NB4 (cell line): ENCODE measurements around the gene RPL41.

Experiments used
- POLR2A ChIP-seq: IDR thresholded peaks from 2 replicates; pipeline ENCODE4 v1.6.1; 2011; ENCODE audit warnings: mild to moderate bottlenecking; ENCODE audit not compliant: insufficient read length; ENCODE audit errors: extremely low read depth
- TF ChIP-seq, protein P1 (sequence below): IDR thresholded peaks from one replicate; pipeline ENCODE4 v1.5.1; 2012; ENCODE audit warnings: low read depth, low read length

DNA sequence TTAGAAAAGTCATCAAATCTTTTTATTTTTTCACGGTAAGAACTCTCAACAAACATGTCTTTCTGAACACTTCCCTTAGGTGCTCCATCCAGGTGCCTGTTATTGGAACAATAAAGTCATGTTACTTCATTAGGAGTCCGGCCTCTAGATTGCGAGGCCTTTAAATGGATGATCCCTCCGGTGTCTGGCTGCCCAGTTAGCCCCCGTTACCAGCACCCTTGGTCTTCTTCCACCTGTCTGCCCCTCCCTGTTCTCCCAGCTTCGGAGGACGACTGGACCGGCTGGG, 12.7 kb upstream of the RPL41 start:
- TF ChIP-seq, protein P1, sequence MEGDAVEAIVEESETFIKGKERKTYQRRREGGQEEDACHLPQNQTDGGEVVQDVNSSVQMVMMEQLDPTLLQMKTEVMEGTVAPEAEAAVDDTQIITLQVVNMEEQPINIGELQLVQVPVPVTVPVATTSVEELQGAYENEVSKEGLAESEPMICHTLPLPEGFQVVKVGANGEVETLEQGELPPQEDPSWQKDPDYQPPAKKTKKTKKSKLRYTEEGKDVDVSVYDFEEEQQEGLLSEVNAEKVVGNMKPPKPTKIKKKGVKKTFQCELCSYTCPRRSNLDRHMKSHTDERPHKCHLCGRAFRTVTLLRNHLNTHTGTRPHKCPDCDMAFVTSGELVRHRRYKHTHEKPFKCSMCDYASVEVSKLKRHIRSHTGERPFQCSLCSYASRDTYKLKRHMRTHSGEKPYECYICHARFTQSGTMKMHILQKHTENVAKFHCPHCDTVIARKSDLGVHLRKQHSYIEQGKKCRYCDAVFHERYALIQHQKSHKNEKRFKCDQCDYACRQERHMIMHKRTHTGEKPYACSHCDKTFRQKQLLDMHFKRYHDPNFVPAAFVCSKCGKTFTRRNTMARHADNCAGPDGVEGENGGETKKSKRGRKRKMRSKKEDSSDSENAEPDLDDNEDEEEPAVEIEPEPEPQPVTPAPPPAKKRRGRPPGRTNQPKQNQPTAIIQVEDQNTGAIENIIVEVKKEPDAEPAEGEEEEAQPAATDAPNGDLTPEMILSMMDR, result no peak
- TF ChIP-seq POLR2A, result no peak
